HG03135 (cell line): ENCODE data around the gene HORMAD2.
"Not testable (repeated sequence)": the region's sequence is repeated elsewhere in the genome, so short reads cannot be mapped to it uniquely, and the experiment has no call there.

ENCODE experiments used
- ATAC-seq: cut with Tn5 transposase; IDR thresholded peaks from one replicate; pipeline ENCODE4 v1.9.1; 2021; ENCODE audit warnings: mild to moderate bottlenecking, moderate library complexity; ENCODE audit not compliant: unreplicated experiment

The HORMAD2 gene

DNA sequence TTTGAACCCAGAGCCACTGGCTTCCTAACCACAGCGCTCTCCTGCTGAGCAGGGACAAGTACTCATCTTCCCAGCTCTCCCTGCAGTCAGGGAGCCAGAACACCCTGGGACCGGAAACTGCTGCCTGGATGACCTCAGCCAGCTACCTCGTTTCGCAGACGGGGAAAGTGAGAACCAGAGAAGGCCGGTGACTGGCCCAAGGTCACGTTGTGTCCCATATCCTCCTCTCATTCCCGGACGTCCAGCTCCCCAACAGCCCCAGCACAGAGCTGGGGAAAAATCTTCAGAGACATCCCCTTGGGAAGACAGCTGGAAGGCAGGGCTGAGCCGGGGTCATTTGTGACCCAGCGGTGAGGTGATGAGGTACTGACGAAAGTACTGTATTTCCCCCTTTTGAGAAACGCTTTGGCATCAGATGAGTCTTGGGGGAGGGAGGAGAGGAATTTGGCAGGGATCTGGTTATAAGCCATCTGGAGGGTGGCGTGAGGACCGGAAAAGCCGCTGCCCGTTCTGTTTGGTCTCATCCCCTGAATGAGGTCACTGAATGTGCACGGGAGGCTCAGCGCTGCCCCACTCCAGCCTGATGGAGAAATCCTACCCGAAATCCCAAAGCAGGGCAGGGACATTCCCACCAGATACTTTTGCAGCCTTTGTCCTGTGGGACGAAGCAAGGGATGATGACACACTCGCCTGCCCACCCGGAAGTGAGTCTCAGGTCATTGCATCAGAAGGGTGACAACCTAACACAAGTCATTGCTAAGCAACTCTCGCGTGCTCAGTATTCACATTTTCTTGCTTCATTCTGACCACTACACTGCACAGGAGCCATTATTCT, 125.2 kb downstream of the HORMAD2 start:
- no peak for ATAC-seq

DNA sequence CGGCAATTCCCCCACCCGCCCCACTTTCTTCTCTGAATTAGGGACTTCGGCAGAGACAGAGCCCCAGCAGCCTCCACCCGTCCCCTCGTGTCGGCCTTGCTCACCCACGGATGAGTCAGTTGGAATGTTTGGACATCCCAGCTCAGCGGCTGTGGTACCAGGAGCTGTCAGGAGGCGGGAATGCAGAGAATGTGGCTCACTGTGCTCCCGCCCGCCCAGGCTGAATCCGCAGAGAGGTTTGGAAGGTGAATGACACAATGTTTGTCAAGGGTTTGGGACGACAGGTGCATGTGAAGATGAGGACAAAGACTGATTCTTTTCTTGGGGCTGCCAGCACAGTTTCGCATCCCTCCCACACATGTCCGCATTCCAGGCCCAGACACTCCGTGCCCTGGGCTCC, 126.7 kb downstream of the HORMAD2 start:
- ATAC-seq: no peak

DNA sequence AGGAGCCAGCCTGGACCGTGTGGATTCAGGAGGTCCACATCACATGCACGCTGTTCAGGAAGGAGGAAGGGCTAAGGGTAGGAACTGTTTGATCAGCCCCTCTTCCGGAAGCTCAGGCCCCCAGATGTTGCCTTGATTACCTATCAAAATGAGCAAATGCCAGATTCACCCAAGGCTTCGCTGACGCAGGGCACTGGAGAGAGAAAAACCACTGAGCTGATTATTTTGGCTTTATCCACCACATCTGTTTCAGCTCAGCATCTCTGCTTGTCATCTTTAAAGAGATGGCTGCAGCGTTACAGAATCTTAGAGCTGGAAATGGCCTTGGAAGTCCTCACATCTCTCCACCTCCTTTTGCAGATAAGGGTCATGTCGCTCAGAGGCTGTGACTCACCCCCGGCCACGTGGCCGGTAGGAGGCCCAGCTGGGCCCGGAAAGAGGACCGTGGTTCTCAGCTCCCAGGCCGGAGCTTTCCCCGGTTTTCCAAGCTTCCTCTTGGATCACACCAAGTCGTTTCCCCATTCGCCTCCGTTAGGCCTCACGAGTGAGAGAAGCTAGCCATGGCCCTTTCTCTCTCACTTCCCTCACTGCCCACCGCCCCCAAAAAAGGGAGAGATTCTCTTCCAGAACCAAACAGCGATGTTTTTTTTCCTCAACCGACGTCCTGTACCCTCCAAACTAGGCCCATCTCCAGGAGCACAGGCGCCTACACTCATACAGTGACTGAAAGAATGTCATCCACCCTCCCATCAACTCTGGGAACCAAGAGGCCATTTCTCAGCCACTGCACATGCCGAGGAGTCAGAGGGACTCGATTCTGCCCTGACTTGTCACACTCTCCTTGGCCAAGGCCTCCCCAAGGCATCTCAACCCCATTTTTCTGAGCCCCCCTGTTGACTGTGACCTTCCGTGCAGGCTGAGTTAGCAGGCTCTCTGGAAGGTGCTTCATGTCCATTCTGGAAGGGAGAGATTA, 128.7 kb downstream of the HORMAD2 start:
- no peak for ATAC-seq

DNA sequence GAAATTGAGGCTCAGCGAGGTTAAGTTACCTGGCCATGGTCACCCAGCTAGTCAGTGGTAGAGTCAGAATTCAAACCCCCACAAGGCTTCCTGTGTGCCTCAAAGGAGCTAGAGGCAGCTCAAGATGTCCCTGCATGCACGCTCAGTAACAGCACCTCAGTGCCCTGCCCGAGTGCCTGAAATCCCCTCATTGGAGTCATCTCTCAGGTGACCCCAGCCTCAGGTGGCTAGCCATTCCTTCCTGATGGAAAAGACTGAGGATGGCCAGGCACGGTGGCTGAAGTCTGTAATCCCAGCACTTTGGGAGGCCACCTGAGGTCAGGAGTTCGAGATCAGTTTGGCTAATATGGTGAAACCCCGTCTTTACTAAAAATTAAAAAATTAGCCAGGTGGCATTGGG, 129.4 kb downstream of the HORMAD2 start:
- no peak for ATAC-seq

DNA sequence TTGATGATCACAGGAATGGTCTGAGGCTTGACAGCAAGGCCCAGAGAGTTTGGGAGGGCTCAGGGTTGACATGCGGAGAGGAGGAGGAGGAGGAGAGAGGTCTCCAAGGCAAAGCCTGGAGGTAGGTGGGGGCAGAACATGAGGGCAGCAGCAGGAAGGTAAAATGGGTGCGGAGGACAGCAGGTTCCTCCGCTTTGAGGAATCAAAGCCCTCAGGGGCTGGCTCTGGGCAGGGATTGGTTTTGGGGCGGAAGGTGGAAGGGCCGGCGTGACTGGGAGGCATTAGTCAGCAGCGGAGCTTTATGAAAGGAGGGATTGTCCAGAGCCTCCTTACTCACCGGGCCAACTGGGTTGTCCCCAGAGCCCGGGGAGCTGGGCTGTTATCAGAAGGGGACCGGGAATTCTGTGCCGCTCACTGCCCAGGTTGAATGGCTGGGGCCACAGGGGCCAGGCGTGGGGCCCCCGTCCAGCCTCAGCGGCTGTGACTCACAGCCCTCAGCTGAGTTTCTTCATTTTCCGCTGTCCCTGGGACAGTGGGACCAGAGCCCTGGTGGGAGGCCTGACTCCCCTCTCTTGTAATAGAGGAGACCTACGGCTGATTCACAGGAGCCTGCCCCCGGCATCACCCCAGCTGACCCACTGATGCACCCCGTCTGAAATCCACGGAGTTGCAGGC, 130.1 kb downstream of the HORMAD2 start:
- ATAC-seq: no peak

- no peak for ATAC-seq
These were observed 131.0 kb downstream of the HORMAD2 start for GRCh38 chr22:30211124-30211820.

GRCh38 chr22:30212363-30212995, 132.2 kb downstream of the HORMAD2 start:
- no peak for ATAC-seq

- ATAC-seq: no peak
These were observed 132.8 kb downstream of the HORMAD2 start for GRCh38 chr22:30212996-30213441.

- no peak for ATAC-seq
These were observed 134.6 kb downstream of the HORMAD2 start for GRCh38 chr22:30214703-30215407.

DNA sequence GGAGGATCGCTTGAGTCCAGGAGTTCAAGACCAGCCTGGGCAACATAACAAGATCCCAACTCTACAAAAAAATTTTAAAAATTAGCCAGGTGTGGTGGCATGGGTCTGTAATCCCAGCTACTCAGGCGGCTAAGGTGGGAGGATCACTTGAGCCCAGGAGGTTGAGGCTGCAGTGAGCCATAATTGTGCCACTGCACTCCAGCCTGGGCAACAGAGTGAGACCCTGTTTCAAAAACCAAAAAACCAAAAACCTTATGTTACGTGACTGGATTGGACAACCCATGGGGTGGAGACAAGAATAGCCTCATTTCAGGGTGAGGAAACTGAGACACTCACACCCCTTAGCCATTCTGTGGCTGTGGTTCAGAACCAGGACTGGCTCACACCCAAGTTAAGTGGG, 136.0 kb downstream of the HORMAD2 start:
- not testable (repeated sequence) for ATAC-seq

DNA sequence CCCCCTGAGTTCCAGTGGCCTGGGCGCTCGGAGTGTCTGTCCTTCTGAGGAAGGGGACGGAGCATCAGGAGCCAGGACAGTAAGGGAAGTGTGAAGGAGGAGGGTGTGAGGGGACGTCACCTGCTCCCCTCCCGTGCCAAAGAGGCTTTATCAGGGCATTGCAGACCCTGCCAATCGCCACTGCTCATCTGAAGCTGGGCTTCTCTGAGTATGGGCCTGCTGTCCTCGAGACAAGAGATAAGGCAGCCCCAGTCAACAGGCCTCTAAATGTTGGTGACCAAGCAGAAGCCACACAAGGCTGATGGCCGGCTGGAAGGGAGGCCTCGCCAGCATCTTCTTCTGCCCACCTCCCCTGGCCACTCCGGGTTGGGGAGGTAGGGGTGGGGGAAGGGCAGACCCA, 136.4 kb downstream of the HORMAD2 start:
- no peak for ATAC-seq

DNA sequence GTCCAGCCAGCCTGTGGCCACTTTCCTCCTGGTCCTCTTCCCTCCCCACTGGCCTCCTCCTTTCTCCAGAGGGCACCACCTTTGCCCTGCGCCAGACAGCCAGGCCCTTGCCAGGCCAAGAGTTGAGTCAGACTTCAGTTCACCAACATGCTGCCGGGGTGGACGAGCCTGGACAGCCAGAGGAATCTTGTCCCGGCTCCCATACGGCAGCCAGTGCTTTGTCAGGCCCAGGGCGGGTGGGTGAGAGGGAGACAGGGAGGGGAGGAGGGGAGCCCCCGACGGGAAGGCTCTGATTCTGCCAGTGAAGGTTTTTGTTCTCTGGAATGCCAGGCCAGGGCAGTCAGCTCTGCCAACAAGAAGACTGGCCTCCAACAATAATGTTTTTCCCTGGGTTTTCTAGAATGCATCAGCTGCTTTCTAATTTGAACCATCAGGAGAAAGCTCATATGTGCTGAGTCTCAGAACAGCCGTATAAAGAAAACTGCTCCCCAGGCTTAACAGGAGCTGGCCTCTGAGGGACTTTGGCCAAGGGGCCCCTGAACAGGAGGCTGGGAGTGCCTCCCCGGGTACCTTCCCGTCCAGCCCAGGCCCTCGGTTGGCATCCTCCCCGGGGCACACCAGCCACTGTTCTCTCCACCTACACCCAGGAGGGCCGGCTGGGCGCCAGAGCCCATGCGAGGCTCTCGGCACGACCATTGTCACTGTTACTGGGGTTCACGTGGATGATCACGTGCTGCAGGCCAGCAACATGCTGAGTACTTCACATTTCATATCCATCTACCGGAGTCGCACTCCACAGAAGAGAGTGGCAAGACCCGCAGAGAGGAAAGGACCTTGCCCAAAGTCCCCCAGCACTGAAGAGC, 137.7 kb downstream of the HORMAD2 start:
- no peak for ATAC-seq

- no peak for ATAC-seq
These were observed 138.9 kb downstream of the HORMAD2 start for GRCh38 chr22:30219049-30219654.

GRCh38 chr22:30219668-30220278, 139.5 kb downstream of the HORMAD2 start:
- no peak for ATAC-seq

GRCh38 chr22:30220338-30221012, 140.2 kb downstream of the HORMAD2 start:
- no peak for ATAC-seq

- ATAC-seq: no peak
These were observed 141.1 kb downstream of the HORMAD2 start for GRCh38 chr22:30221121-30221992.
